ENCODE data around the gene DPH6.

The DPH6 gene

DNA sequence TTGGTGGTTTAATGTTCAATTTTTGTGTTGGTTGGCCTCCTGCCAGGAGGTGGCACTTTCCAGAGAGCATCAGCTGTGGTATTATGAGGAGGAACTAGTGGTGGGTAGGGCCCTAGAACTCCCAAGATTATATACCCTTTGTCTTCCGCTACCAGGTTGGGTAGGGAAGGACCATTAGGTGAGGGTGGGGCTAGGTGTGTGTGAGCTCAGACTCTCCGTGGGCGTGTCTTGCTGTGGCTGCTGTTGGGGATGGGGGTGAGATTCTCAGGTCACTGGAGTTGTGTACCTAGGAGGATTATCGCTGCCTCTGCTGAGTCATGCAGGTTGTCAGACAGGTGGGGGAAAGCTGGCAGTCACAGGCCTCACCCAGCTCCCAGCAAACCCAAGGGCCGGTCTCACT, 187.1 kb downstream of the DPH6 start:
- no peak for DNase-seq
- H3K4me1 ChIP-seq, result no peaks in the 10 kb centered on the region
- peaks cover 0 to 69% (median 39%) of the 10 kb centered on the region in 3 donors for H3K9me3 ChIP-seq
- no peaks in the 10 kb centered on the region for H3K27me3 ChIP-seq
- TF ChIP-seq, protein P1, sequence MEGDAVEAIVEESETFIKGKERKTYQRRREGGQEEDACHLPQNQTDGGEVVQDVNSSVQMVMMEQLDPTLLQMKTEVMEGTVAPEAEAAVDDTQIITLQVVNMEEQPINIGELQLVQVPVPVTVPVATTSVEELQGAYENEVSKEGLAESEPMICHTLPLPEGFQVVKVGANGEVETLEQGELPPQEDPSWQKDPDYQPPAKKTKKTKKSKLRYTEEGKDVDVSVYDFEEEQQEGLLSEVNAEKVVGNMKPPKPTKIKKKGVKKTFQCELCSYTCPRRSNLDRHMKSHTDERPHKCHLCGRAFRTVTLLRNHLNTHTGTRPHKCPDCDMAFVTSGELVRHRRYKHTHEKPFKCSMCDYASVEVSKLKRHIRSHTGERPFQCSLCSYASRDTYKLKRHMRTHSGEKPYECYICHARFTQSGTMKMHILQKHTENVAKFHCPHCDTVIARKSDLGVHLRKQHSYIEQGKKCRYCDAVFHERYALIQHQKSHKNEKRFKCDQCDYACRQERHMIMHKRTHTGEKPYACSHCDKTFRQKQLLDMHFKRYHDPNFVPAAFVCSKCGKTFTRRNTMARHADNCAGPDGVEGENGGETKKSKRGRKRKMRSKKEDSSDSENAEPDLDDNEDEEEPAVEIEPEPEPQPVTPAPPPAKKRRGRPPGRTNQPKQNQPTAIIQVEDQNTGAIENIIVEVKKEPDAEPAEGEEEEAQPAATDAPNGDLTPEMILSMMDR (IDR thresholded peaks at IDR 0.05), result no peak
- H3K36me3 ChIP-seq, result peaks cover 0 to 4% (median 0%) of the 10 kb centered on the region in 3 donors
- H3K27ac ChIP-seq, result no peak overlapping the region
- H3K4me3 ChIP-seq, result no peak overlapping the region
- intact Hi-C loops (cut with DNase I; ENCODE audit: low total_unique reads), result no loop called here

DNA sequence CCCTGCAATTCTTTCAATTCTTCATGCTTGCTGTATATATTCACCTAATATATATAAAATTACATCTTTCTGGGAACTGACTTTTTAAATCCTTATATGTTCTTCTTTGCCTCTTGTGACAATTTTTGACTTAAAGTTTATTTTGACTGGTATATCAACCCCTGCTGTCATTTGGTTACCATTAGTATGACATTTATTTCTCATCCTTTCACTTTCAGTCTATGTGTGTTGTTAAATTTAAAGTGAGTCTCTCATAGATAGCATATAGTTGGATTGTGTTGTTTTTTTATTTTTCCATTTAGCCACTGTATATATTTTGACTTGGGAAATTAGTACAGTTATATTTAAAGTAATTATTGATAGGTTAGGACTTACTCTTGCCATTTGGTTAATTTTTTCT, 194.9 kb downstream of the DPH6 start:
- Histone ChIP-seq H3K27ac (no peak overlapping the region), H3K4me3 (no peak overlapping the region), H3K4me1 (no peaks in the 10 kb centered on the region), H3K27me3 (no peaks in the 10 kb centered on the region), H3K36me3 (no peaks in the 10 kb centered on the region), H3K9me3 (peaks cover 0 to 14% (median 12%) of the 10 kb centered on the region in 3 donors)
- intact Hi-C loops (cut with DNase I; ENCODE audit: low total_unique reads), result no loop called here
- TF ChIP-seq, protein P1 (IDR thresholded peaks at IDR 0.05), result no peak
- DNase-seq, result no peak

DNA sequence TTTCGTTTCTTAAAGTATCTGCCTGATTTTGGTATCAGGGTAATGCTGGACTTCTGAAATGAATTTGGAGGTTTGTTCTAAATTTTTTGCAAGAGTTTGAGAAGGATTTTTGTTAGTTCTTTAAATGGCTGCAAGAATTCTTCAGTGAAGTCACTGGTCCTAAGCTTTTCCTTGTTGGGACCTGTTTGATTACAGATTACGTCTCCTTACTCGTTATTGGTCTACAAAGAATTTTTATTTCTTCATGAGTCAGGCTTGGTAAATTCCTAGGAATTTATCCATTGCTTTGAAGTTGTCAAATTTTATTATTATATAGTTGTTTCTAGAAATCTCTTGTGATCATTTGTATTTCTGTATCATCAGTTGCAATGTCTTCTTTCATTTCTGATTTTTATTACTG, 196.0 kb downstream of the DPH6 start:
- TF ChIP-seq, protein P1 (IDR thresholded peaks at IDR 0.05), result no peak
- Histone ChIP-seq H3K27ac (no peak overlapping the region), H3K4me1 (no peaks in the 10 kb centered on the region), H3K4me3 (no peak overlapping the region), H3K27me3 (no peaks in the 10 kb centered on the region), H3K9me3 (peaks cover 0 to 3% (median under 1%) of the 10 kb centered on the region in 3 donors), H3K36me3 (no peaks in the 10 kb centered on the region)
- no peak for DNase-seq
- intact Hi-C loops (cut with DNase I; ENCODE audit: low total_unique reads), result no loop called here

DNA sequence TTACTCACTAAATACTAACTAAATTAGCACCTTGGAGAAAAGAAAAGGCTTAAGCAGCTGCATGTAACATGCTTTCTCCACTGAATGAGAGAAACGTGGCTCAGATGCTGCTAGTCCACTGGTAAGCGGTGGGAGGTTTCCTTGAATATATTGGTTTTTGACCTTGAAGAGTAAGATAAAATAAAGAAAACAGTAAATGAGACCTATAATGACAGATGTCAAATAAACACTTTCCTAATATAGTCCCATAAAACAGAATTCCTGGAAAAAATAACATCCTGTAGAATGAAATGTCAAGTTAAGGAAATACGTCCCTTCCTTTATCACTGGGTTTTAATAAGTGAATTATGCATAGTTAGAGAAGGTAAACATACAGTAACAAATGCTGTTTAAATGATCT, 215.0 kb downstream of the DPH6 start:
- H3K9me3 ChIP-seq, result no peaks in the 10 kb centered on the region
- peaks cover 0 to 5% (median 0%) of the 10 kb centered on the region in 4 donors for H3K4me1 ChIP-seq
- no peaks in the 10 kb centered on the region for H3K27me3 ChIP-seq
- H3K4me3 ChIP-seq, result no peak overlapping the region
- TF ChIP-seq, protein P1 (IDR thresholded peaks at IDR 0.05), result no peak
- no peak overlapping the region for H3K27ac ChIP-seq
- no peak for DNase-seq
- intact Hi-C loops (cut with DNase I; ENCODE audit: low total_unique reads), result no loop called here
- no peaks in the 10 kb centered on the region for H3K36me3 ChIP-seq

DNA sequence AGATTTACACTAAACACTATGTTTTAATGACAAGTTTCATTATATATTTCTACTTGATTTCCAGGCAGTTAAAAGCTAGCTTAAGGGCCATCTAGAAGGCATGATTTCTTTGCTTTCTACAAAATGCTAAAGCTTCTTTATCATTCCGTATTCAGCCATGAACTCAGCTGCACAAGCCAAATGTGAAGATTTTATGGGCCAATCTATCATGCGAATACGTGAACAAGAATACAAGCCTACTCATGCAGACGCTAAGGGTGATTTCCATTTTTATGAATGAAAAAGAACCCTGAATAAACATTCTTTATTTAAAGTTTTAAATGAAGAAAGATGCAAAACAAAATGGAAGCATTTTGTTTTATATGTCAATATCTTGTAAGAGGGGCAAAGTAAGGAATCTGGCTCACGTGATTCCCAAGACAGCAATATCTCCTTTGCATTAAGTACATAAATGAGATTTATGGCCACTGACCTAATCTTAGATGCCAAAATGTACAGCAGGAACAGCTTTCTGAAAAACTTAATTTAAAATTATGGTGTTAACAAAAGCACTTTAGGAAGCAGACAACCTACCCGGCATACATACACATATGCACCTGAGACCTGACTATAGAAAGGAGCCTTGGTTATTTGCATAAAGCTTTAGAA, 215.8 kb downstream of the DPH6 start:
- DNase-seq, result no peak
- no peak overlapping the region for H3K27ac ChIP-seq
- TF ChIP-seq, protein P1 (IDR thresholded peaks at IDR 0.05), result no peak
- H3K27me3 ChIP-seq, result no peaks in the 10 kb centered on the region
- H3K4me3 ChIP-seq, result no peak overlapping the region
- H3K4me1 ChIP-seq, result peaks cover 0 to 5% (median 0%) of the 10 kb centered on the region in 4 donors
- H3K9me3 ChIP-seq, result no peaks in the 10 kb centered on the region
- no peaks in the 10 kb centered on the region for H3K36me3 ChIP-seq
- intact Hi-C loops (cut with DNase I; ENCODE audit: low total_unique reads), result no loop called here

Measured in tibial artery (tissue), 4 donors.